ENCODE results near the gene GPR22. TPM values are rescaled to one million over a fixed set of nuclear protein-coding genes. Genes with fewer than 3 reads are reported as not detected.

GPR22 gene
- total RNA-seq, 2 experiments from 2014 or later, result not detected

- Mint-ChIP-seq H3K36me3 (ENCODE audit: low read depth) (peaks cover 24% of the 10 kb centered on the region), H3K4me1 (ENCODE audit: low read depth) (peaks cover 49% of the 10 kb centered on the region), H3K27ac (no peak overlapping the region), H3K9me3 (no peaks in the 10 kb centered on the region), H3K27me3 (no peaks in the 10 kb centered on the region), H3K4me3 (no peak overlapping the region)
- Histone ChIP-seq H3K4me1 (ENCODE audit: insufficient read depth, low read length) (peaks cover 4% of the 10 kb centered on the region), H3K27ac (ENCODE audit: low read depth in 1 of 2, low read length in 2 of 2) (no peak overlapping the region), H3K9me3 (ENCODE audit: control insufficient read depth in 1 of 2, insufficient read depth in 1 of 2, low read length in 2 of 2) (no peaks in the 10 kb centered on the region), H3K4me3 (ENCODE audit: low read length) (no peak overlapping the region), H3K27me3 (ENCODE audit: control insufficient read depth in 1 of 2, insufficient read depth in 2 of 2, low read length in 2 of 2) (no peaks in the 10 kb centered on the region), H3K36me3 (ENCODE audit: insufficient read depth, low read length) (peaks cover 5% of the 10 kb centered on the region)
- DNase-seq, result no peak
- POLR2A ChIA-PET, result no interaction called here
- CTCF ChIA-PET, result no interaction called here
- no peak for ATAC-seq (ENCODE audit: poor library complexity)
- intact Hi-C loops (cut with DNase I, micrococcal nuclease), result no loop called here
- no peak for TF ChIP-seq CTCF (IDR thresholded peaks at IDR 0.05)
These were observed 25.0 kb downstream of the GPR22 start for GRCh38 chr7:107494884-107495283.

- Histone ChIP-seq H3K27me3 (ENCODE audit: control insufficient read depth in 1 of 2, insufficient read depth in 2 of 2, low read length in 2 of 2) (no peaks in the 10 kb centered on the region), H3K9me3 (ENCODE audit: control insufficient read depth in 1 of 2, insufficient read depth in 1 of 2, low read length in 2 of 2) (no peaks in the 10 kb centered on the region), H3K4me3 (ENCODE audit: low read length) (no peak overlapping the region), H3K36me3 (ENCODE audit: insufficient read depth, low read length) (peaks cover 5% of the 10 kb centered on the region), H3K4me1 (ENCODE audit: insufficient read depth, low read length) (peaks cover 4% of the 10 kb centered on the region), H3K27ac (ENCODE audit: low read depth in 1 of 2, low read length in 2 of 2) (no peak overlapping the region)
- no peak for TF ChIP-seq CTCF (IDR thresholded peaks at IDR 0.05)
- POLR2A ChIA-PET, result no interaction called here
- intact Hi-C loops (cut with DNase I, micrococcal nuclease), result no loop called here
- Mint-ChIP-seq H3K36me3 (ENCODE audit: low read depth) (peaks cover 25% of the 10 kb centered on the region), H3K27me3 (no peaks in the 10 kb centered on the region), H3K9me3 (no peaks in the 10 kb centered on the region), H3K4me3 (no peak overlapping the region), H3K4me1 (ENCODE audit: low read depth) (peaks cover 49% of the 10 kb centered on the region), H3K27ac (no peak overlapping the region)
- ATAC-seq (ENCODE audit: poor library complexity) (no peak), DNase-seq (no peak)
- CTCF ChIA-PET, result no interaction called here
These were observed 25.7 kb downstream of the GPR22 start for GRCh38 chr7:107495516-107495915.

DNA sequence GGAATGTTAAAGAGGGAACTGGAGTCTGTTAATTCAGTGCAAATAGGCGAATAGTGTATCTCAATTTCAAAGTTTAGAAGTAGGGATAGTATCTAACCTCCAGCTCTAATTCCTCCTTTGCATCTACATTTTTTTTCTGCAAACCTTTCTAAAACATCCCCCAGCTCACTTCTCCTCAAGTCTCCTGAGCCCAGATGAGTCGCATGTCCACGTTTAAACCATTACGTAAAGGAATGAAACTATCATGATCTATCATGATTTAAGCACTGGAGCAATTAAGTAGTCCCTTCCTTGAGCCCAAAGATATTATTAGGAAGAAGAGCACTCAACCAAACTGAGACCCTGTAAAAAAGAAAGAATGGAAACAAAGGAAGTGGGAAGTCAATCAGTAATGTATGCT, 29.9 kb downstream of the GPR22 start:
- Histone ChIP-seq H3K36me3 (ENCODE audit: insufficient read depth, low read length) (no peaks in the 10 kb centered on the region), H3K4me1 (ENCODE audit: insufficient read depth, low read length) (peaks cover 4% of the 10 kb centered on the region), H3K9me3 (ENCODE audit: control insufficient read depth in 1 of 2, insufficient read depth in 1 of 2, low read length in 2 of 2) (no peaks in the 10 kb centered on the region), H3K27ac (ENCODE audit: low read depth in 1 of 2, low read length in 2 of 2) (no peak overlapping the region), H3K4me3 (ENCODE audit: low read length) (no peak overlapping the region), H3K27me3 (ENCODE audit: control insufficient read depth in 1 of 2, insufficient read depth in 2 of 2, low read length in 2 of 2) (no peaks in the 10 kb centered on the region)
- ChIA-PET POLR2A (no interaction called here), CTCF (no interaction called here)
- Mint-ChIP-seq H3K4me3 (no peak overlapping the region), H3K27ac (no peak overlapping the region), H3K9me3 (no peaks in the 10 kb centered on the region), H3K27me3 (no peaks in the 10 kb centered on the region), H3K36me3 (ENCODE audit: low read depth) (peaks cover 28% of the 10 kb centered on the region), H3K4me1 (ENCODE audit: low read depth) (peaks cover 38% of the 10 kb centered on the region)
- TF ChIP-seq CTCF (IDR thresholded peaks at IDR 0.05), result no peak
- DNase-seq (no peak), ATAC-seq (ENCODE audit: poor library complexity) (no peak)
- intact Hi-C loops (cut with DNase I, micrococcal nuclease), result no loop called here
